ENCODE data around the gene DHDDS.
"Not testable (repeated sequence)": the region's sequence is repeated elsewhere in the genome, so short reads cannot be mapped to it uniquely, and the experiment has no call there.

Gene DHDDS

DNA sequence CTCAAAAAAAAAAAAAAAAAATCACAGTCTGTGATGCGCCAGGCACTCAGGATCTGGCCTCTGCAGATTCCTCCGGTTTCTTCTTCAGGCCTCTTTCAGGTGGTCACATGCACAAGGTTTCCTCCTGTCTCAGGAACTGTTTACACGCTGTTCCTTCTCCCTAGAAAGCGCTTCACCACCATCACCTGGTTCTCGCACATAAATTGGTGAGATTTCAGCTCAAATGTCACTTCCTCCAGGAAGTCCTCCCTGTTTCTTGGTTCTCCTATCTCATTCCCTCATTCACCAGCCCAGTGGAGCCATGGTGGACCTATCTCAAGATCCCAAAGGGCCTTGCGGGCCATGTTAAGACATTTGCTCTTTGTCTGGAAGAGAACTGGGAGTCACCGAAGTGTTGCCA, 66.8 kb downstream of the DHDDS start:
- no peak overlapping the region for H2AFZ ChIP-seq (ENCODE audit: low read depth, low read length)
- H3K4me3 ChIP-seq (ENCODE audit: low read length): no peak overlapping the region
- no peaks in the 10 kb centered on the region for H3K9me3 ChIP-seq (ENCODE audit: low read length)
- H3K36me3 ChIP-seq (ENCODE audit: insufficient read depth, low read length): no peaks in the 10 kb centered on the region
- no peaks in the 10 kb centered on the region for H3K27me3 ChIP-seq (ENCODE audit: insufficient read depth, low read length)
- peaks cover 5% of the 10 kb centered on the region for H3K4me1 ChIP-seq (ENCODE audit: insufficient read depth, low read length)

- H3K4me1 ChIP-seq (ENCODE audit: insufficient read depth, low read length): peaks cover 5% of the 10 kb centered on the region
- peak overlapping the region; percentile 89 for H2AFZ ChIP-seq (ENCODE audit: low read depth, low read length)
- no peaks in the 10 kb centered on the region for H3K27me3 ChIP-seq (ENCODE audit: insufficient read depth, low read length)
- H3K4me3 ChIP-seq (ENCODE audit: low read length): peak overlapping the region; percentile 91
- no peaks in the 10 kb centered on the region for H3K36me3 ChIP-seq (ENCODE audit: insufficient read depth, low read length)
- no peaks in the 10 kb centered on the region for H3K9me3 ChIP-seq (ENCODE audit: low read length)
These were observed 68.5 kb downstream of the DHDDS start for GRCh38 chr1:26500488-26501175.

DNA sequence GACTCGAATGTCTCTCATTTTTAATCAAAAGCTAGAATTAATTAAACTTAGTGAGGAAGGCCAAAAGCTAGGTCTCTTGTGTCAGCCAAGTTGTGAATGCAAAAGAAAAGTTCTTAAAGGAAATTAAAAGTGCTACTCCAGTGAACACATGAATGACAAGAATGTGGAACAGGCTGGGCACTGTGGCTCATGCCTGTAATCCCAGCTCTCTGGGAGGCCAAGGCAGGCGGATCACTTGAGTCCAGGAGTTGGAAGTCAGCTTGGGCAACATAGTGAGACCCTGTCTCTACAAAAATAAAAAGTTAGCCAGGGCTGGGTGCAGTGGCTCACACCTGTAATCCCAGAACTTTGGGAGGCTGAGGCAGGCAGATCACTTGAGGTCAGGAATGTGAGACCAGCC, 78.6 kb downstream of the DHDDS start:
- H3K27me3 ChIP-seq (ENCODE audit: insufficient read depth, low read length); H3K4me3 ChIP-seq (ENCODE audit: low read length); H3K9me3 ChIP-seq (ENCODE audit: low read length); H3K36me3 ChIP-seq (ENCODE audit: insufficient read depth, low read length); H3K4me1 ChIP-seq (ENCODE audit: insufficient read depth, low read length); H2AFZ ChIP-seq (ENCODE audit: low read depth, low read length): not testable (repeated sequence)

DNA sequence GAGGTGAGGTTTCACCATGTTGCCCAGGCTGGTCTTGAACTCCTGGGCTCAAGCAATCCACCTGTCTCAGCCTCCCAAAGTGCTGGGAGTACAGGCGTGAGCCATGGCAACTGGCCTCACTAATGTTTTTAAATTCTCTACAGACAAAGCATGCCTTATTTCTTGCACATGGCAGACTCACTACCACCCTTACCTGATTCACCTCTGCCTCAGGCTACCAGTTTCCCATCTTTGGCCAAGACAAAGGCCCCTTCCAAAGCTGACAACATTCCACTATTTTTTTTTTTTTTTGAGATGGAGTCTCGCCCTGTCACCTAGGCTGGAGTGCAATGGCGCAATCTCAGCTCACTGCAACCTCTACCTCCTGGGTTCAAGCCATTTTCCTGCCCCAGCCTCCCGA, 83.7 kb downstream of the DHDDS start:
- not testable (repeated sequence) for H2AFZ ChIP-seq (ENCODE audit: low read depth, low read length); H3K36me3 ChIP-seq (ENCODE audit: insufficient read depth, low read length); H3K4me1 ChIP-seq (ENCODE audit: insufficient read depth, low read length); H3K9me3 ChIP-seq (ENCODE audit: low read length); H3K27me3 ChIP-seq (ENCODE audit: insufficient read depth, low read length); H3K4me3 ChIP-seq (ENCODE audit: low read length)

- Histone ChIP-seq H3K27me3 (ENCODE audit: insufficient read depth, low read length) (peaks cover 7% of the 10 kb centered on the region), H3K4me3 (ENCODE audit: low read length) (no peak overlapping the region), H3K9me3 (ENCODE audit: low read length) (no peaks in the 10 kb centered on the region), H3K4me1 (ENCODE audit: insufficient read depth, low read length) (no peaks in the 10 kb centered on the region), H3K36me3 (ENCODE audit: insufficient read depth, low read length) (no peaks in the 10 kb centered on the region), H2AFZ (ENCODE audit: low read depth, low read length) (peak overlapping the region; percentile 34)
These were observed 85.1 kb downstream of the DHDDS start for GRCh38 chr1:26516987-26517765.

DNA sequence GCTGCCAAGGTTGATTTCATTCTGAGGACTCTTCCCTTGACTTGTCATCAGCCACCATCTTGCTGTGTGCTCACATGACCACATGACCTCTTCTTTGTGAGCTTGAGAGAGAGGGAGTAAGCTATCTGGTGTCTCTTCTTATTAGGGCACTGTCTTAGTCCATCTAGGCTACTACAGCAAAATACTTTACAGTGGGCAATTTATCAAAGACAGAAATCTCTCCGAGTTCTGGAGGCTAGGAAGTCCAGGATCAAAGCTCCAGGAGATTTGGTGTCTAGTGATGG, 85.6 kb downstream of the DHDDS start:
- no peaks in the 10 kb centered on the region for H3K9me3 ChIP-seq (ENCODE audit: low read length)
- peaks cover 7% of the 10 kb centered on the region for H3K27me3 ChIP-seq (ENCODE audit: insufficient read depth, low read length)
- H2AFZ ChIP-seq (ENCODE audit: low read depth, low read length): peak overlapping the region; percentile 34
- H3K36me3 ChIP-seq (ENCODE audit: insufficient read depth, low read length): no peaks in the 10 kb centered on the region
- H3K4me1 ChIP-seq (ENCODE audit: insufficient read depth, low read length): no peaks in the 10 kb centered on the region
- H3K4me3 ChIP-seq (ENCODE audit: low read length): no peak overlapping the region

- no peak overlapping the region for H2AFZ ChIP-seq (ENCODE audit: low read depth, low read length)
- H3K9me3 ChIP-seq (ENCODE audit: low read length): no peaks in the 10 kb centered on the region
- peaks cover 7% of the 10 kb centered on the region for H3K27me3 ChIP-seq (ENCODE audit: insufficient read depth, low read length)
- H3K4me3 ChIP-seq (ENCODE audit: low read length): no peak overlapping the region
- no peaks in the 10 kb centered on the region for H3K36me3 ChIP-seq (ENCODE audit: insufficient read depth, low read length)
- no peaks in the 10 kb centered on the region for H3K4me1 ChIP-seq (ENCODE audit: insufficient read depth, low read length)
These were observed 86.2 kb downstream of the DHDDS start for GRCh38 chr1:26518355-26518754.

- Histone ChIP-seq H3K9me3 (ENCODE audit: low read length) (no peaks in the 10 kb centered on the region), H3K36me3 (ENCODE audit: insufficient read depth, low read length) (no peaks in the 10 kb centered on the region), H3K27me3 (ENCODE audit: insufficient read depth, low read length) (peaks cover 12% of the 10 kb centered on the region), H3K4me1 (ENCODE audit: insufficient read depth, low read length) (no peaks in the 10 kb centered on the region), H3K4me3 (ENCODE audit: low read length) (no peak overlapping the region), H2AFZ (ENCODE audit: low read depth, low read length) (no peak overlapping the region)
These were observed 88.2 kb downstream of the DHDDS start for GRCh38 chr1:26520339-26520738.

Data from neuron (in vitro differentiated cells).